ENCODE data around the gene ARF1. TPM values are rescaled to one million over a fixed set of nuclear protein-coding genes. Genes with fewer than 3 reads are reported as not detected.

Gene ARF1
- polyA plus RNA-seq, 3 donors: 332 to 390 (median 367) TPM

GRCh38 chr1:228112617-228113016 lies 30.1 kb downstream of the ARF1 start:
- no peak for DNase-seq

GRCh38 chr1:228114827-228115226 lies 32.3 kb downstream of the ARF1 start:
- no peak for DNase-seq

GRCh38 chr1:228117335-228117734 lies 34.8 kb downstream of the ARF1 start:
- DNase-seq: no peak

GRCh38 chr1:228118040-228118439 lies 35.5 kb downstream of the ARF1 start:
- no peak for DNase-seq

- no peak for DNase-seq
Observed at GRCh38 chr1:228120351-228120750, 37.8 kb downstream of the ARF1 start.

GRCh38 chr1:228120857-228121489 lies 38.5 kb downstream of the ARF1 start:
- DNase-seq: no peak

- DNase-seq: no peak
Observed at GRCh38 chr1:228122921-228123441, 40.5 kb downstream of the ARF1 start.

GRCh38 chr1:228123505-228123904 lies 41.0 kb downstream of the ARF1 start:
- no peak for DNase-seq

- no peak for DNase-seq
Observed at GRCh38 chr1:228125185-228125584, 42.7 kb downstream of the ARF1 start.

GRCh38 chr1:228131766-228132165 lies 49.3 kb downstream of the ARF1 start:
- DNase-seq: no peak

GRCh38 chr1:228134591-228134990 lies 52.1 kb downstream of the ARF1 start:
- DNase-seq: no peak

GRCh38 chr1:228136901-228137300 lies 54.4 kb downstream of the ARF1 start:
- no peak for DNase-seq

GRCh38 chr1:228139406-228139930 lies 57.0 kb downstream of the ARF1 start:
- DNase-seq: no peak

- DNase-seq: peak; percentile 98
Observed at GRCh38 chr1:228139931-228140723, 57.6 kb downstream of the ARF1 start, which contains the start of gene GUK1. TSS of gene GUK1 (plus strand) at chr1:228140279. CDS start at chr1:228140303, 24 bp downstream.

GRCh38 chr1:228140724-228141225 lies 58.3 kb downstream of the ARF1 start:
- no peak for DNase-seq

- DNase-seq: no peak
Observed at GRCh38 chr1:228141226-228142044, 58.9 kb downstream of the ARF1 start.

GRCh38 chr1:228142155-228142691 lies 59.7 kb downstream of the ARF1 start:
- no peak for DNase-seq

GRCh38 chr1:228142701-228143136 lies 60.2 kb downstream of the ARF1 start:
- no peak for DNase-seq

- no peak for DNase-seq
Observed at GRCh38 chr1:228143480-228144192, 61.1 kb downstream of the ARF1 start.

- no peak for DNase-seq
Observed at GRCh38 chr1:228144193-228144992, 61.9 kb downstream of the ARF1 start.

Data from renal pelvis (tissue), 4 donors.